MCF 10A (cell line): ENCODE results near the gene CNNM3. TPM values are rescaled to one million over a fixed set of nuclear protein-coding genes. Genes with fewer than 3 reads are reported as not detected.

ENCODE experiments used
- BruUV-seq: library from RNA; stranded (reverse); fragments of 400-500 nt; replicated peaks from 2 replicates; lab custom pipeline; 2021; lab: Mats Ljungman, UMichigan
- CTCF ChIA-PET: fragments of 300-600 bp; sonication (Branson Sonifier 250); formaldehyde crosslinking; extraction: SDS; loops from one replicate; lab custom pipeline; 2021; ENCODE audit warnings: antibody characterized with exemption, inconsistent platforms; lab: Yijun Ruan, JAX
- POLR2A ChIA-PET: fragments of 300-600, 350-650 bp; sonication (Branson Sonifier 250); formaldehyde crosslinking; extraction: SDS; loops from one replicate; lab custom pipeline; 2020; ENCODE audit warnings: antibody characterized with exemption, inconsistent platforms; lab: Yijun Ruan, JAX
- DNase-seq: peaks from one replicate; pipeline ENCODE4 v3.0.0-alpha.2; 2018; ENCODE audit not compliant: unreplicated experiment
- H3K27ac Mint-ChIP-seq: one replicate; pipeline ENCODE4 v1.8.0; 2022; ENCODE audit warnings: mild to moderate bottlenecking, low read depth, mixed read lengths; ENCODE audit not compliant: unreplicated experiment
- H3K27me3 Mint-ChIP-seq: one replicate; pipeline ENCODE4 v1.8.0; 2022; ENCODE audit warnings: mixed read lengths; ENCODE audit not compliant: insufficient read depth, unreplicated experiment
- H3K36me3 Mint-ChIP-seq: one replicate; pipeline ENCODE4 v1.8.0; 2022; ENCODE audit warnings: mild to moderate bottlenecking, moderate library complexity, mixed read lengths; ENCODE audit not compliant: insufficient read depth, unreplicated experiment
- H3K4me1 Mint-ChIP-seq: one replicate; pipeline ENCODE4 v1.8.0; 2022; ENCODE audit warnings: mixed read lengths; ENCODE audit not compliant: insufficient read depth, unreplicated experiment
- H3K4me3 Mint-ChIP-seq: one replicate; pipeline ENCODE4 v1.8.0; 2022; ENCODE audit warnings: mild to moderate bottlenecking, moderate library complexity, mixed read lengths; ENCODE audit not compliant: unreplicated experiment
- H3K9me3 Mint-ChIP-seq: one replicate; pipeline ENCODE4 v1.8.0; 2022; ENCODE audit warnings: mixed read lengths; ENCODE audit not compliant: unreplicated experiment
- intact Hi-C: fragments of 100-400 bp; cut with micrococcal nuclease; formaldehyde crosslinking; loops from 2 replicates; pipeline ENCODE4 v1.14.1; 2022
- total RNA-seq: library from RNA; stranded (reverse); gene quantifications from 2 replicates; pipeline ENCODE4 v1.2.3, GENCODE V29; 2022
- TF ChIP-seq, protein P1 (sequence below): fragments of 200-600 bp; IDR thresholded peaks from one replicate; pipeline ENCODE4 v1.8.0; 2022; ENCODE audit warnings: antibody characterized with exemption, mild to moderate bottlenecking; ENCODE audit not compliant: unreplicated experiment

The CNNM3 gene
- total RNA-seq, 1 experiment from 2014 or later = 9.1 TPM

DNA sequence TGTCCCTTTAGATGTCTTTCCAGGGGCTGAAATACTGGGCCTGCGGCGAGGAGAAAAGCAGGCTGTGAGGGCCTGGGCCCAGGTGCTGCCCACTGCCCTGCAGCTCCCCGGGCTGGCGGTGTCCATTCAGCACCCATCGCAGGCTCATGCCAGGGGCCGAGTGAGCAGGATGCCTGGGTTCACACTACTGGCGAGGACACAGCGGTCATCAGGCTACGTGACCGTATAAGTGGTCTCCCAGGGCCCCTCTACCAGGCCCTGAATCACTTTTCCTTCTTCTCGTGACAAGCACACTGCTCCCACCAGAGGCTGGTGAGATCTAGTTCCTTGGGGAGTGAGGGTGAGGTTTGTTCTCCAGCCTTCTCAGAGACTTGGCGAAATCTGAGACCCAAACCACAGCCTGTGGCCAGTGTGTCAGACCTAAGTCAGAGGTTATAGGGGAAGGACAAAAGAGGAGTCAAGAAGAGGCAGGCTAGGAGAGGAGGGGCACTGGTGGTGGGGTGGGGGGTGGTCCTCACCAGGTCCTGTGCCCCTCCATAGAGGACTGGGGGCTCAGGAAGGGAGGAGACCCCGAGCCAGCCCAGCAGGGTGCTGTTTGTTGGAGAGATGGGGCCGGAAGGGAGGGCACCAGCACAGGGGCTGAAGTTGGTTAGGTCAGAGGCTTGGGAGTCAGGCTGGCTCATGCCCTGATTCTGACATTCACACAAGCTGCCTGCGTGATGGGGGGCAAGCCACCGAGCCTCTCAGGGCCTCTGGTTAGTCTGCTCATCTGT lies 60.4 kb downstream of the CNNM3 start:
- Mint-ChIP-seq H3K9me3 (no peaks in the 10 kb centered on the region), H3K27me3 (no peaks in the 10 kb centered on the region), H3K27ac (no peak overlapping the region), H3K4me3 (no peak overlapping the region), H3K36me3 (no peaks in the 10 kb centered on the region), H3K4me1 (no peaks in the 10 kb centered on the region)
- TF ChIP-seq, protein P1, sequence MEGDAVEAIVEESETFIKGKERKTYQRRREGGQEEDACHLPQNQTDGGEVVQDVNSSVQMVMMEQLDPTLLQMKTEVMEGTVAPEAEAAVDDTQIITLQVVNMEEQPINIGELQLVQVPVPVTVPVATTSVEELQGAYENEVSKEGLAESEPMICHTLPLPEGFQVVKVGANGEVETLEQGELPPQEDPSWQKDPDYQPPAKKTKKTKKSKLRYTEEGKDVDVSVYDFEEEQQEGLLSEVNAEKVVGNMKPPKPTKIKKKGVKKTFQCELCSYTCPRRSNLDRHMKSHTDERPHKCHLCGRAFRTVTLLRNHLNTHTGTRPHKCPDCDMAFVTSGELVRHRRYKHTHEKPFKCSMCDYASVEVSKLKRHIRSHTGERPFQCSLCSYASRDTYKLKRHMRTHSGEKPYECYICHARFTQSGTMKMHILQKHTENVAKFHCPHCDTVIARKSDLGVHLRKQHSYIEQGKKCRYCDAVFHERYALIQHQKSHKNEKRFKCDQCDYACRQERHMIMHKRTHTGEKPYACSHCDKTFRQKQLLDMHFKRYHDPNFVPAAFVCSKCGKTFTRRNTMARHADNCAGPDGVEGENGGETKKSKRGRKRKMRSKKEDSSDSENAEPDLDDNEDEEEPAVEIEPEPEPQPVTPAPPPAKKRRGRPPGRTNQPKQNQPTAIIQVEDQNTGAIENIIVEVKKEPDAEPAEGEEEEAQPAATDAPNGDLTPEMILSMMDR = no peak
- ChIA-PET CTCF (interaction anchor here (1.3 kb wide), 1 partner anchor 75 kb away, joined by 6 read pairs; no protein-coding TSS in a partner anchor), POLR2A (interaction anchor here (0.6 to 2.1 kb wide), 4 partner anchors 9 to 94 kb away, joined by 3 to 5 read pairs (median 3); partner anchors contain the start of gene ANKRD39)
- DNase-seq = no peak
- no TSS peak for BruUV-seq
- intact Hi-C loops = no loop called here

DNA sequence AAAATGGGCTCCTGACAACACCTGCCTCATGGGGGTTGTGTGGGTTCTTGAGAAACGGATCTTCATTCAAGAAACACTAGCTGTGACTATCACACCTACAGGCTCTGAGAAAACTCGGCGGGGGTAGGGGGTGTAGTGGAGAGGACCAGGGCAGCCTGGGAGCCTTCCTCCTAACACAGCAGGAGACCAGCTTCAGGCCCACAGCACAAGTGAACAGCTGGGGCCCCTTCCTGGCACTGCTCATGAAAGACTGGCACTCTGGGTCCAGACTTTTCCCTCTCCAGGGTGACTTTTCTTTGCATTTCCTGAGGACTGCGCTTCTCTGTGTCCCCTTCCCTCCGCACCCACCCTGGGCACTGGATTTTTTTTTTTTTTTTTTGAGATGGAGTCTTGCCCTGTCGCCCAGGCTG lies 61.0 kb downstream of the CNNM3 start:
- no TSS peak for BruUV-seq
- TF ChIP-seq, protein P1 = no peak
- ChIA-PET CTCF (interaction anchor here (0.6 kb wide), 1 partner anchor 800 kb away, joined by 3 read pairs; no protein-coding TSS in a partner anchor), POLR2A (interaction anchor here (0.6 to 1.2 kb wide), 3 partner anchors 9 to 95 kb away, joined by 3 read pairs; no protein-coding TSS in a partner anchor)
- no peak for DNase-seq
- H3K4me1 Mint-ChIP-seq = no peaks in the 10 kb centered on the region
- intact Hi-C loops = no loop called here
- H3K27ac Mint-ChIP-seq = no peak overlapping the region
- H3K4me3 Mint-ChIP-seq = no peak overlapping the region
- no peaks in the 10 kb centered on the region for H3K27me3 Mint-ChIP-seq
- no peaks in the 10 kb centered on the region for H3K9me3 Mint-ChIP-seq
- no peaks in the 10 kb centered on the region for H3K36me3 Mint-ChIP-seq

DNA sequence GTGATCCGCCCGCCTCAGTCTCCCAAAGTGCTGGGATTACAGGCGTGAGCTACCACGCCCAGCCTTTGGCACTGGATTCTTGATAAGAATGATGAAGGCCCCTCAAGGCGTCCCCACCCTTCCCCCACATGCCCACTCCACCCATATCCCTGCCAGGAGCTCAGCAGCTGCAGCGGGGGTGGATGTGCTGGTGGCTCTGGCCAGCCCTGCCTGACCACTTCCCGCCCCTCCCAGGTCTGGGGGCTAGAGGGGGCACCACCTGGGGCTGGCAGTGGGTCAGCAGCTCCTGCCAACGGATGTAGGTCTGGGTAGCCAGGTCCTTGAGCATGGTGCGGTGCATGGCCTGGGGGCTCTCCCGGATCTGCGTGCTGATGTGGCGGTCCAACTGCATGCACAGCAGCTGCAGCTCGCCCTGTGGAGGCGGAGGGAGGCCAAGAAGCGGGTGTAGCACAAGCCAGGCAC lies 61.6 kb downstream of the CNNM3 start:
- Mint-ChIP-seq H3K4me1 (no peaks in the 10 kb centered on the region), H3K9me3 (no peaks in the 10 kb centered on the region), H3K27ac (no peak overlapping the region), H3K4me3 (no peak overlapping the region), H3K36me3 (no peaks in the 10 kb centered on the region), H3K27me3 (no peaks in the 10 kb centered on the region)
- intact Hi-C loops = no loop called here
- ChIA-PET CTCF (interaction anchor here (0.6 to 0.7 kb wide), 2 partner anchors 155 to 799 kb away, joined by 3 read pairs; no protein-coding TSS in a partner anchor), POLR2A (interaction anchor here (1.2 kb wide), 1 partner anchor 8 kb away, joined by 3 read pairs; no protein-coding TSS in a partner anchor)
- no TSS peak for BruUV-seq
- TF ChIP-seq, protein P1 = no peak
- DNase-seq = no peak

DNA sequence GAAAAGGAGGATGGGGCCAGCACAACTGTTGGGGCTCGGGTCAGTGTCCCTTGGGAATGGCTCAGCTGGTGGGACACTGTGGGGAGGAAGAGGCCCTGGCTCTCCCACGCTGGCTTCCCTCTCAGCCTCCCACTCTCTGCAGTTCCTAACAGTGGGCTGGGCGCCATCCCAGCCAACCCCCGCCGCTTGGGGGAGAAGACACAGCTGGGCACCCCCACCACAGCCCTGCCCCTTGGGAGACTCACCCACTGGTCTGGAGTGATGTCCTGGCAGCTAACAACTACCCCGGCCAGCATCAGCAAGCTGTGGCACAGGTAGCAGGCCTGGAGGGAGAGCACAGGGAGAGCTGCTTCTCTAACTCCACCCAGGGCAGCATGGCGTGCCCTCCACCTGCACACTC lies 62.1 kb downstream of the CNNM3 start:
- POLR2A ChIA-PET = no interaction called here

More for the DNA sequence above, 62.1 kb downstream of the CNNM3 start:
- no peaks in the 10 kb centered on the region for H3K27me3 Mint-ChIP-seq
- intact Hi-C loops = no loop called here
- no peaks in the 10 kb centered on the region for H3K9me3 Mint-ChIP-seq
- TF ChIP-seq, protein P1 = no peak
- DNase-seq = no peak
- H3K4me1 Mint-ChIP-seq = no peaks in the 10 kb centered on the region
- H3K27ac Mint-ChIP-seq = no peak overlapping the region
- no peaks in the 10 kb centered on the region for H3K36me3 Mint-ChIP-seq
- CTCF ChIA-PET = interaction anchor here (0.6 to 0.7 kb wide), 2 partner anchors 155 to 332 kb away, joined by 3 read pairs; no protein-coding TSS in a partner anchor
- BruUV-seq = no TSS peak
- H3K4me3 Mint-ChIP-seq = no peak overlapping the region
